GM12878 (cell line): ENCODE results near the gene PRPF31. TPM values are rescaled to one million over a fixed set of nuclear protein-coding genes. Genes with fewer than 3 reads are reported as not detected.

Source experiments
- BHLHE40 ChIP-seq, 2 experiments: fragments of 450-650 bp in 1 of 2; IDR thresholded peaks; 2 replicates each; pipeline ENCODE4 v1.6.1; 2011 to 2017; ENCODE audit warnings: low read depth in 2 of 2, borderline replicate concordance in 1 of 2, improper control_type of control experiment in 1 of 2, low read length in 1 of 2, mild to moderate bottlenecking in 1 of 2
- ESRRA ChIP-seq: IDR thresholded peaks from 2 replicates; pipeline ENCODE4 v1.6.1; 2012; ENCODE audit warnings: mild to moderate bottlenecking, low read length, improper control_type of control experiment
- IKZF1 ChIP-seq: fragments of 450-650 bp; conservative IDR thresholded peaks from 2 replicates; pipeline ENCODE4 v1.6.1; 2017; ENCODE audit warnings: antibody characterized with exemption, mild to moderate bottlenecking
- KLF5 ChIP-seq: fragments of 450-650 bp; IDR thresholded peaks from 2 replicates; pipeline ENCODE4 v1.6.1; 2014; ENCODE audit warnings: mild to moderate bottlenecking; ENCODE audit not compliant: partially characterized antibody
- MTA3 ChIP-seq: IDR thresholded peaks from 2 replicates; pipeline ENCODE4 v1.6.1; 2012; ENCODE audit warnings: low read length, inconsistent platforms, borderline replicate concordance
- NFIC ChIP-seq: IDR thresholded peaks from 2 replicates; pipeline ENCODE4 v1.6.1; 2012; ENCODE audit warnings: low read depth, mild to moderate bottlenecking, inconsistent platforms, low read length, moderate library complexity
- NR2C2 ChIP-seq: IDR thresholded peaks from 2 replicates; pipeline ENCODE4 v1.6.1; 2011; ENCODE audit warnings: borderline replicate concordance, low read depth; ENCODE audit not compliant: control insufficient read depth, insufficient read length
- POLR2AphosphoS5 ChIP-seq: IDR thresholded peaks from 2 replicates; pipeline ENCODE4 v1.6.1; 2011; ENCODE audit warnings: mild to moderate bottlenecking, low read length, inconsistent platforms
- POU2F2 ChIP-seq: IDR thresholded peaks from 3 replicates; pipeline ENCODE4 v1.6.1; 2011; ENCODE audit warnings: low read depth, mild to moderate bottlenecking, low read length, borderline replicate concordance
- RUNX3 ChIP-seq: IDR thresholded peaks from 2 replicates; pipeline ENCODE4 v1.6.1; 2012; ENCODE audit warnings: low read length, inconsistent platforms
- SIX5 ChIP-seq: IDR thresholded peaks from 2 replicates; pipeline ENCODE4 v1.6.1; 2011; ENCODE audit warnings: mild to moderate bottlenecking, low read depth, low read length, moderate library complexity; ENCODE audit not compliant: severe bottlenecking
- SUZ12 ChIP-seq: fragments of 200-600 bp; sonication (generic); IDR thresholded peaks from one replicate; pipeline ENCODE4 v1.6.1; 2018; ENCODE audit warnings: antibody characterized with exemption, mild to moderate bottlenecking; ENCODE audit not compliant: unreplicated experiment
- TARDBP ChIP-seq: IDR thresholded peaks from 2 replicates; pipeline ENCODE4 v1.6.1; 2016; ENCODE audit warnings: borderline replicate concordance
- ZBTB40 ChIP-seq: fragments of 450-650 bp; IDR thresholded peaks from 2 replicates; pipeline ENCODE4 v1.6.1; 2016; ENCODE audit warnings: mild to moderate bottlenecking, moderate library complexity, borderline replicate concordance
- ZNF207 ChIP-seq: fragments of 450-650 bp; IDR thresholded peaks from 2 replicates; pipeline ENCODE4 v1.6.1; 2014; ENCODE audit warnings: antibody characterized with exemption, mild to moderate bottlenecking, borderline replicate concordance
- ZNF384 ChIP-seq: IDR thresholded peaks from 2 replicates; pipeline ENCODE4 v1.6.1; 2012; ENCODE audit warnings: low read depth, mild to moderate bottlenecking, low read length, improper control_type of control experiment, borderline replicate concordance
- ZZZ3 ChIP-seq: IDR thresholded peaks from 2 replicates; pipeline ENCODE4 v1.6.1; 2011; ENCODE audit warnings: low read depth; ENCODE audit not compliant: control insufficient read depth, insufficient read length
- polyA plus RNA-seq, 11 experiments: library from polyadenylated mRNA; depleted of rRNA in 4 of 11; unstranded in 6 of 11; stranded (reverse) in 5 of 11; fragments of >200 nt; fragmentation: Nextera tagmentation in 4 of 11; fragmentation: Illumina TruSeq in 1 of 11; extraction: Ambion mirVana in 4 of 11; extraction: Trizol in 1 of 11; gene quantifications; 1 replicate in 1 of 11; 2 replicates in 10 of 11; pipeline versions ENCODE4 v1.2.1 to v1.2.3, GENCODE V29; 2011 to 2016; ENCODE audit warnings: inconsistent platforms in 2 of 11, missing spikeins in 2 of 11, low read depth in 1 of 11
- total RNA-seq, 4 experiments: library from RNA; depleted of rRNA in 3 of 4; stranded (reverse); fragments of >200 nt in 3 of 4; fragmentation: Illumina TruSeq in 1 of 4; extraction: Trizol in 1 of 4; gene quantifications; 2 replicates each; pipeline versions ENCODE4 v1.2.1 to v1.2.3, GENCODE V29; 2013 to 2021
- TF ChIP-seq, protein P1 (sequence below): IDR thresholded peaks from 2 replicates; pipeline ENCODE4 v1.6.1; 2011; ENCODE audit warnings: mild to moderate bottlenecking, low read depth, low read length, moderate library complexity; ENCODE audit not compliant: insufficient replicate concordance
- TF ChIP-seq, protein P2 (sequence below): fragments of 150-350 bp; IDR thresholded peaks from 2 replicates; pipeline ENCODE4 v1.6.1; 2016; ENCODE audit warnings: low read depth, low read length

The PRPF31 gene
- total and polyA plus RNA-seq, 10 of the 15 experiments (the other 5 are each of a cell fraction or from before 2014, with no cell fraction given): 2.7 to 170 (median 69.7) TPM

GRCh38 chr19:54102421-54103169, 13.0 kb upstream of the PRPF31 start, which contains the start of gene NDUFA3 (continued):
- TF ChIP-seq ZBTB40 (peak; percentile 79), TARDBP (peak; percentile 87; the same call in 1 of the 2 replicates), NFIC (no peak), IKZF1 (peak; percentile 100), BHLHE40 (IDR thresholded peaks at IDR 0.05; ENCODE audit: borderline replicate concordance in 1 of 2, low read depth in 2 of 2, low read length in 1 of 2) (peak; percentile 61 to 74), ESRRA (no peak), MTA3 (no peak), ZNF207 (no peak), ZNF384 (no peak), SUZ12 (no peak), POU2F2 (peak; percentile 40; the same call in 1 of the 3 replicates), NR2C2 (no peak), POLR2AphosphoS5 (peak; percentile 96), SIX5 (peak; percentile 91), ZZZ3 (no peak), RUNX3 (peak; percentile 51; the same call in 1 of the 2 replicates), KLF5 (peak; percentile 71)
- TF ChIP-seq, protein P1, sequence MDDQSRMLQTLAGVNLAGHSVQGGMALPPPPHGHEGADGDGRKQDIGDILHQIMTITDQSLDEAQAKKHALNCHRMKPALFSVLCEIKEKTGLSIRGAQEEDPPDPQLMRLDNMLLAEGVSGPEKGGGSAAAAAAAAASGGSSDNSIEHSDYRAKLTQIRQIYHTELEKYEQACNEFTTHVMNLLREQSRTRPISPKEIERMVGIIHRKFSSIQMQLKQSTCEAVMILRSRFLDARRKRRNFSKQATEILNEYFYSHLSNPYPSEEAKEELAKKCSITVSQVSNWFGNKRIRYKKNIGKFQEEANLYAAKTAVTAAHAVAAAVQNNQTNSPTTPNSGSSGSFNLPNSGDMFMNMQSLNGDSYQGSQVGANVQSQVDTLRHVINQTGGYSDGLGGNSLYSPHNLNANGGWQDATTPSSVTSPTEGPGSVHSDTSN: no peak
- TF ChIP-seq, protein P2, sequence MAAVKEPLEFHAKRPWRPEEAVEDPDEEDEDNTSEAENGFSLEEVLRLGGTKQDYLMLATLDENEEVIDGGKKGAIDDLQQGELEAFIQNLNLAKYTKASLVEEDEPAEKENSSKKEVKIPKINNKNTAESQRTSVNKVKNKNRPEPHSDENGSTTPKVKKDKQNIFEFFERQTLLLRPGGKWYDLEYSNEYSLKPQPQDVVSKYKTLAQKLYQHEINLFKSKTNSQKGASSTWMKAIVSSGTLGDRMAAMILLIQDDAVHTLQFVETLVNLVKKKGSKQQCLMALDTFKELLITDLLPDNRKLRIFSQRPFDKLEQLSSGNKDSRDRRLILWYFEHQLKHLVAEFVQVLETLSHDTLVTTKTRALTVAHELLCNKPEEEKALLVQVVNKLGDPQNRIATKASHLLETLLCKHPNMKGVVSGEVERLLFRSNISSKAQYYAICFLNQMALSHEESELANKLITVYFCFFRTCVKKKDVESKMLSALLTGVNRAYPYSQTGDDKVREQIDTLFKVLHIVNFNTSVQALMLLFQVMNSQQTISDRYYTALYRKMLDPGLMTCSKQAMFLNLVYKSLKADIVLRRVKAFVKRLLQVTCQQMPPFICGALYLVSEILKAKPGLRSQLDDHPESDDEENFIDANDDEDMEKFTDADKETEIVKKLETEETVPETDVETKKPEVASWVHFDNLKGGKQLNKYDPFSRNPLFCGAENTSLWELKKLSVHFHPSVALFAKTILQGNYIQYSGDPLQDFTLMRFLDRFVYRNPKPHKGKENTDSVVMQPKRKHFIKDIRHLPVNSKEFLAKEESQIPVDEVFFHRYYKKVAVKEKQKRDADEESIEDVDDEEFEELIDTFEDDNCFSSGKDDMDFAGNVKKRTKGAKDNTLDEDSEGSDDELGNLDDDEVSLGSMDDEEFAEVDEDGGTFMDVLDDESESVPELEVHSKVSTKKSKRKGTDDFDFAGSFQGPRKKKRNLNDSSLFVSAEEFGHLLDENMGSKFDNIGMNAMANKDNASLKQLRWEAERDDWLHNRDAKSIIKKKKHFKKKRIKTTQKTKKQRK: no peak
